Measurements from ENCODE around the gene BAK1.
A peak's percentile ranks its signal among the peaks of the same experiment; 100 is the strongest.

The BAK1 gene

DNA sequence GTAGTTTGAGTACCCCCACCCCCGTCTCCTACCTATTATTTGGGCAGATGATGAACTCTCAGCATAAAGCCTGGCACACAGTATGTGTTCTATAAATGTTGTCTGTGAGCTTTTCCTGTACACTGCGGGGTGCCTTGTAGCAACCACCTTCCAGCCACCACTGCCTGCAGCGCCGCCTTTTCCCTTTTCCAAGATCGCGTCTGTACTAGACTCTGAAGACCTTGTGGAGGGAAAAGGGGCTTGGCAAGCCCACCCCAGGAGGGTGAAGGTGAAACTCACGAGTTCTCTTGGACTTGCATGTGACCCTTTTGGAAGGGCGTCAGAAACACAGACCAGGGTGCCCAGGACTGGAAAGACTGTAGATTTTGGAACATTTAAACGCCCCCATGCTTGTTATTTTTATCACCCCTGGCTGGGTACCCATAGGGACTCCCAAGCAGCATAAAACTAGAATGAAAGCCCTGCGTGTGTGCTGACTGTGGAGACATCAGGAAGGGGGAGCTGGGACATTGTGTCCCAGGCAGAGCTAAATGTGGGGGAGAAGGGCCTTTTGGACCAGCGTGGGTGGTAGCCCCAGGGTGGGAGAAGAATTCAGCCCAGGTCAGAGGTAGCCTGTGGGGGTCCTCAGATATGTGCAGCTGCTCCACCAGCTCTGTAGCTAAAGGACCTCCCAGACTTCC lies 8.3 kb downstream of the BAK1 start:
- no peaks in the 10 kb centered on the region for H3K9me3 ChIP-seq (ENCODE audit: control insufficient read depth, insufficient read depth, low read length)
- peaks cover 23% of the 10 kb centered on the region for H3K4me1 ChIP-seq (ENCODE audit: control insufficient read depth, low read length)
- H3K36me3 ChIP-seq (ENCODE audit: control insufficient read depth, low read length) = peaks cover 26% of the 10 kb centered on the region
- no peaks in the 10 kb centered on the region for H4K20me1 ChIP-seq (ENCODE audit: control insufficient read depth, insufficient read depth, low read depth, low read length)
- H3F3A ChIP-seq (ENCODE audit: control insufficient read depth, insufficient read depth) = peaks cover 8% of the 10 kb centered on the region
- H3K9me2 ChIP-seq (replicated peaks; ENCODE audit: control insufficient read depth, low read length) = no peaks in the 10 kb centered on the region
- H3K4me3 ChIP-seq (ENCODE audit: low read length) = peak overlapping the region; percentile 79
- peak overlapping the region; percentile 85 for H3K27ac ChIP-seq (ENCODE audit: low read depth, low read length)
- H3K79me2 ChIP-seq (ENCODE audit: control insufficient read depth, low read length) = no peaks in the 10 kb centered on the region
- H3K27me3 ChIP-seq (ENCODE audit: control insufficient read depth, low read length) = no peaks in the 10 kb centered on the region
- TF ChIP-seq EZH2phosphoT487 (IDR thresholded peaks at IDR 0.05; ENCODE audit: borderline replicate concordance, low read length) = no peak
- TF ChIP-seq, protein P1, sequence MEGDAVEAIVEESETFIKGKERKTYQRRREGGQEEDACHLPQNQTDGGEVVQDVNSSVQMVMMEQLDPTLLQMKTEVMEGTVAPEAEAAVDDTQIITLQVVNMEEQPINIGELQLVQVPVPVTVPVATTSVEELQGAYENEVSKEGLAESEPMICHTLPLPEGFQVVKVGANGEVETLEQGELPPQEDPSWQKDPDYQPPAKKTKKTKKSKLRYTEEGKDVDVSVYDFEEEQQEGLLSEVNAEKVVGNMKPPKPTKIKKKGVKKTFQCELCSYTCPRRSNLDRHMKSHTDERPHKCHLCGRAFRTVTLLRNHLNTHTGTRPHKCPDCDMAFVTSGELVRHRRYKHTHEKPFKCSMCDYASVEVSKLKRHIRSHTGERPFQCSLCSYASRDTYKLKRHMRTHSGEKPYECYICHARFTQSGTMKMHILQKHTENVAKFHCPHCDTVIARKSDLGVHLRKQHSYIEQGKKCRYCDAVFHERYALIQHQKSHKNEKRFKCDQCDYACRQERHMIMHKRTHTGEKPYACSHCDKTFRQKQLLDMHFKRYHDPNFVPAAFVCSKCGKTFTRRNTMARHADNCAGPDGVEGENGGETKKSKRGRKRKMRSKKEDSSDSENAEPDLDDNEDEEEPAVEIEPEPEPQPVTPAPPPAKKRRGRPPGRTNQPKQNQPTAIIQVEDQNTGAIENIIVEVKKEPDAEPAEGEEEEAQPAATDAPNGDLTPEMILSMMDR (IDR thresholded peaks at IDR 0.05; ENCODE audit: low read depth, low read length, poor library complexity, severe bottlenecking) = no peak
- peak overlapping the region; percentile 85 for H3K4me2 ChIP-seq (ENCODE audit: low read length)

DNA sequence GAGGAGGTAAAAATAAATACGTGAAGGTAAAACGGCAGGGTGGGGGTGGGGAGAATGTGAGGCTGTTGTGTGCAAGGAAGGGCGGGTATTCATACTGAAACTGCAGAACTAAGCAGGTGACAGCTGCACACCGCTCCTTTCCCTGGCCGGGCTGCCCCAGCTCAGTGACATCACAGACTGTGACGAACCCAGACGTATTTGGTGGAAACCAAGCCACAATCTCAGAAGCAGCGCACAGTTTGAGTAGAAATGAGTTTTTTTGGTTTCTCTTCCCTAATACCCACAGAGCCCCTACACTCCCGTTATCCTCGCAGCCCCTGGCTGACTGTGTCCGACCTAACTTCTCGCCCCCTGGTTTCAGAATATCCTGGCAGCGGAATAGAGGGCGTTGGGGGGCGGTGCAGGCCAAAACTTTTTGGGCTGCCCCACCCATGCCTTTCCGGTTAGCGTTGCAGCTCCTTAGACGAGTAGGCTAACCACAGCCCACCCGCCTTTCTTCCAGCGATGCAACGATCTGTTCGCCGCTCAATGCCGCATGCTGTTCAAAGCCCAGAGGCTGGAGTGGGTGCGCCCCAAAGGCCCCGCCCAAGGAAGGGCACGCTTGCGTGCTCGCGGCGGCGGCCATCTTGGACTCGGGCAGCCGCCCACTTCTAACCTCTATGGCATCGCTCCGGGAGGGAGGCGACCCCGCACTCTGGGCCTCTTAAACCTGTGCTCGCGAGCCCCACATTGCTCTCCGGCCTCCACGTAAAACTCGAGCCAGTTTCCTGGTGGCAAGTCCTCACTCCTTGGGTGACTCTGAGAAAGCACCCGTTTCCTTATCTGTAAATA lies 9.1 kb downstream of the BAK1 start:
- H3K27ac ChIP-seq (ENCODE audit: low read depth, low read length) = peak overlapping the region; percentile 85
- no peaks in the 10 kb centered on the region for H3K9me3 ChIP-seq (ENCODE audit: control insufficient read depth, insufficient read depth, low read length)
- peaks cover 23% of the 10 kb centered on the region for H3K4me1 ChIP-seq (ENCODE audit: control insufficient read depth, low read length)
- peak overlapping the region; percentile 85 for H3K4me2 ChIP-seq (ENCODE audit: low read length)
- H3K27me3 ChIP-seq (ENCODE audit: control insufficient read depth, low read length) = no peaks in the 10 kb centered on the region
- TF ChIP-seq, protein P1 (IDR thresholded peaks at IDR 0.05; ENCODE audit: low read depth, low read length, poor library complexity, severe bottlenecking) = no peak
- no peak for TF ChIP-seq EZH2phosphoT487 (IDR thresholded peaks at IDR 0.05; ENCODE audit: borderline replicate concordance, low read length)
- H4K20me1 ChIP-seq (ENCODE audit: control insufficient read depth, insufficient read depth, low read depth, low read length) = no peaks in the 10 kb centered on the region
- no peaks in the 10 kb centered on the region for H3K9me2 ChIP-seq (replicated peaks; ENCODE audit: control insufficient read depth, low read length)
- H3F3A ChIP-seq (ENCODE audit: control insufficient read depth, insufficient read depth) = peaks cover 8% of the 10 kb centered on the region
- H3K4me3 ChIP-seq (ENCODE audit: low read length) = peak overlapping the region; percentile 79
- H3K79me2 ChIP-seq (ENCODE audit: control insufficient read depth, low read length) = no peaks in the 10 kb centered on the region
- H3K36me3 ChIP-seq (ENCODE audit: control insufficient read depth, low read length) = peaks cover 25% of the 10 kb centered on the region

DNA sequence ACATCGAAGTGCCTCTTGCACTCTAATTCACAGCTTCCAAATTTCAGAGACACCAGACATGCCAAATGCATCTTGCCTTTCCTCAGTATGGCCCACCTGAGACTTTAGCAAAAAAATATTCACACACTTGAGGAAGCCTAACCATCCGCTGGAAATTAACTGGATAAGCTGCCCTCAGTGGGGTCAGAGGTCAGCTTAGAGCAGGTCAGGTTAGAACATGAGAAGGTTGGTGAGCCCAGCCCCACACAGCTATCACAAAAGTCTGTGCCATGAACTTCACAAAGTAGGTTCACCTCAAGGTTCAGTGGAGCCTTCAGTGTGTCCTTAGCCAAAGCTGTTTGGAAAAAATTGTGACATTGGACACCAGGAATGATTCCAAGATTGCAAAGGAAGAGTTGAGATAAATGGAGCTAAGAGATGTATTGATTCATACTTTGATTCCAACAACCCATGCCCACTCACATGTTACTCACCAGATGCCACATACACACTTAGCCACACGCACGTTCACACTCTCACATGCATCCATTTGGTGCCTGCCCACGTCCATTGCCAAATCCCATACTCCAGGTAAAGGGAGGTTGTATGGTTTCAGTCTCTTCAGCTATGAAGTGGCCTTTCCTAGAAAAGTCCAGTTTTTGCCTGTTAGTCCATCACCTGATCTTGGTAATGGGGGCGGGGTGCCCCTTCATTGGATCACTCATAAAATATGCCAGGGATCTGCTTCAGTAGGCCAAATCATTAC lies 11.1 kb downstream of the BAK1 start:
- Histone ChIP-seq H3K36me3 (ENCODE audit: control insufficient read depth, low read length) (peaks cover 12% of the 10 kb centered on the region), H3K4me3 (ENCODE audit: low read length) (no peak overlapping the region), H3K4me2 (ENCODE audit: low read length) (no peak overlapping the region), H4K20me1 (ENCODE audit: control insufficient read depth, insufficient read depth, low read depth, low read length) (no peaks in the 10 kb centered on the region), H3K9me3 (ENCODE audit: control insufficient read depth, insufficient read depth, low read length) (no peaks in the 10 kb centered on the region), H3K79me2 (ENCODE audit: control insufficient read depth, low read length) (no peaks in the 10 kb centered on the region), H3K9me2 (replicated peaks; ENCODE audit: control insufficient read depth, low read length) (no peaks in the 10 kb centered on the region), H3K27ac (ENCODE audit: low read depth, low read length) (no peak overlapping the region), H3K27me3 (ENCODE audit: control insufficient read depth, low read length) (no peaks in the 10 kb centered on the region), H3F3A (ENCODE audit: control insufficient read depth, insufficient read depth) (peaks cover 8% of the 10 kb centered on the region), H3K4me1 (ENCODE audit: control insufficient read depth, low read length) (peaks cover 23% of the 10 kb centered on the region)
- TF ChIP-seq, protein P1 (IDR thresholded peaks at IDR 0.05; ENCODE audit: low read depth, low read length, poor library complexity, severe bottlenecking) = no peak
- TF ChIP-seq EZH2phosphoT487 (IDR thresholded peaks at IDR 0.05; ENCODE audit: borderline replicate concordance, low read length) = no peak
